Stimulated activated CD8-positive, alpha-beta memory T cell treated with anti-CD3 and anti-CD28 coated beads, Interleukin-7, amount 100 ng/mL, for 24 hours (primary cell): ENCODE measurements around the gene KTI12.
A peak's percentile ranks its signal among the peaks of the same experiment; 100 is the strongest.
"Not testable (repeated sequence)": the region's sequence is repeated elsewhere in the genome, so short reads cannot be mapped to it uniquely, and the experiment has no call there.

Experiments used
- DNase-seq: peaks from one replicate; pipeline ENCODE4 v3.0.0-alpha.2; 2020; ENCODE audit warnings: low read depth

Gene KTI12

GRCh38 chr1:52041551-52042185 lies 8.1 kb upstream of the KTI12 start:
- no peak for DNase-seq

DNA sequence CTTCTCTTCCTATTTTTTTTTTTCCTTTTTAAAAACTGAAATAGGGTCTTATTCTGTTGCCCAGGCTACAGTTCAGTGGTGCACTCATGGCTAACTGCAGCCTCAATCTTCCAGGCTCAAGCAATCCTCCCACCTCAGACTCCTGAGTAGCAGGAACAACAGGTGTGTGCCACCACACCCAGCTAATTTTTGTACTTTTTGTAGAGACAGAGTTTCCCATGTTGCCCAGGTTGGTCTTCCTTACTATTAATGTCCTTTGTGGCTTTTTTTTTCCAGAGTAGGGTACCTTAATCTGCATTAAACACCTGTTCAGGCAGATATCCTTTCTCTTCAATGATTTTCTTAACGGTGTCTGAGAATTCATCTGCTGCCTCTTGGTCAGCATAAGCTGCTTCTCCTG lies 4.3 kb upstream of the KTI12 start:
- no peak for DNase-seq

- DNase-seq: no peak
Observed at GRCh38 chr1:52037402-52037814, 3.8 kb upstream of the KTI12 start.

DNA sequence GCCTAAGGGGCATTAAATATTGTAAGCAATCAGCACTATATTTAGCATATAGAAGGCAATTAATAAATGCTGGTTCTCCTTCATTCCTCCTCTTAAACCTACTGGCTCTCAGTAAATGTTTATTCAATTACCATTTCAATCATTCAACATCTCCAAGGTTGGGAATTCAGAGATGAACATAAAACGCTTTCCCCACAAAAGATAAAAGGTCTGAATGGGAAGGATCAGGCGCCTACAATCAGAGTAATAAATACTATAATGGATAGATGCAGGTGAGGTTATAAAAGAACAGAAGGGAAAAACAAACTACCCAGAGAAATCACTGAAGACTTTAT lies 407 bp upstream of the KTI12 start:
- DNase-seq: no peak

DNA sequence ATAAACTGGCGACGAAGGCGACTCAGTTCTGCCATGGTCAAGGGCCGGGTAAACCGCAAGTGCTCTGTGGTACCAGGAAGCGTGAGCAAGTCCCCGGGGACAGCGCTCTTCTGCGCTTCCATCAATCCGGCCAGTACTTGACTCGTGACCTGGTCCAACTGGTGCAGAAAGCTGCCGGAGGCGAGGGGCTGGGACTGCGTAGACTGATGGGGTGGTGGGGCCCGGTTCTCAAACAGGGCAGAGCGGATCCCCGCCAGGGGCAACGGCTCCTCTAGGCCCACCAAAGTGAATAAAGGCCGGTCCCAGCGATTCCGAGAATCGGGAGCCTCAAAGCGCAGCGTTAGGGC lies 852 bp downstream of the KTI12 start:
- DNase-seq: no peak

DNA sequence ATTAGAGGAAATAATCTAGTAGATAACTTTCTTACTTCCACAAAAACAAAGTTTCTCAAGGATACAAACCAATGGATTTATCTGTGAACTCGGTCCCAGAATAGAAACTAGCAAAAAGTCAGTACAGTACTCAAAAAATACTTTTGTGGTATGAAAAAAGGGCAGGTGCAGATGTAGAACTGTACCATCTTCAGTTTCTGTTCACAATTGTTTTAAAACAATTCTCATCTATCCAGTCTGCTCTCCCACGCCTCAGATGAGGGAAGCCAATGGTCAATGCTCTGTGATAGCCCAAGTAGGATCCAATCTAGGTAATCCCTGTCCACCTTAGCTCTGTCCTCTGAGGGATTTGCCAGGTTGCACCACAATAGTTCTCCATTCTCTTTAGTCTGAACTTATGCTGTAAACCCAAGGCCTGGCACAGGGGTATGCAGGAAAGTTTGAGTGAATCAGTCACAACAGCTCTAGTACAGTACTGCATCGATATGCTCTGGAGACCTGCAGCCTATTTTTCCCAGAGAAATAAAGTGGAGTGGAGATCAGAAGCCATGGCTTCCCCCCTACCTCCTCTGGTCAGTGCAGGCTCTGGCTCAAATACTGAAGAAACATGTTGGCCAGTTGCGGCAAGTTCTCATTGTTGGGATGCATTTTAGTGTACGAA lies 1.4 kb downstream of the KTI12 start:
- DNase-seq: no peak

- not testable (repeated sequence) for DNase-seq
Observed at GRCh38 chr1:52028839-52029238, 4.8 kb downstream of the KTI12 start.

GRCh38 chr1:52028328-52028727 lies 5.3 kb downstream of the KTI12 start:
- no peak for DNase-seq

GRCh38 chr1:52026278-52026677 lies 7.3 kb downstream of the KTI12 start:
- no peak for DNase-seq

GRCh38 chr1:52022133-52022532 lies 11.5 kb downstream of the KTI12 start:
- no peak for DNase-seq

- DNase-seq: no peak
Observed at GRCh38 chr1:52008071-52008809, 25.4 kb downstream of the KTI12 start.

DNA sequence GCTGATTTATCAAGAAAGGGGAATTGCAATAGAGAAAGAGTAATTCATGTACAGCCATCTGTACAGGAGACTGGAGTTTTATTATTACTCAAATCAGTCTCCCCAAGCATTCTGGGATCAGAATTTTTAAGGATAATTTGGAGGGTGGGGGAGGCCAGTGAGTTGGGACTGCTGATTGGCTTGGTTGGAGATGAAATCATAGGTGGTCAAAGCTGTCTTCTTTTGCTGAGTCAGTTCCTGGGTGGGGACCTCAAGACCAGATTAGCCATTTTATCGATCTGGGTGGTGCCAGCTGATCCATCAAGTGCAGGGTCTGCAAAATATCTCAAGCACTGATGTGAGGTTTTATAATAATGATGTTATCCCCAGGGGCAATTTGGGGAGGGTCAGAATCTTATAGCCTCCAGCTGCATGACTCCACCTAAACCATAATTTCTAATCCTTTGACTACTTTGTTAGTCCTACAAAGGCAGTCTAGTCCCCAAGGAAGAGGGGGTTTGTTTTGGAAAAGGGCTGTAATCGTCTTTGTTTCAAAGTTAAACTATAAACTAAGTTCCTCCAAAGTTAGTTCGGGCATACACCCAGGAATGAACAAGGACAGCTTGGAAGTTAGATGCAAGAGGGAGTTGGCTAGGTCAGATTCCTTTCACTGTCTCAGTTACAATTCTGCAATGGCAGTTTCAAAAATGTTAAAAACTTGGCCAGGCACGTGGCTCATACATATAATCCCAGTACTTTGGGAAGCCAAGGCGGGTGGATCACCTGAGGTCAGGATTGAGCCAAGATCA lies 26.2 kb downstream of the KTI12 start:
- no peak for DNase-seq

- not testable (repeated sequence) for DNase-seq
Observed at GRCh38 chr1:52006081-52006553, 27.5 kb downstream of the KTI12 start.

DNA sequence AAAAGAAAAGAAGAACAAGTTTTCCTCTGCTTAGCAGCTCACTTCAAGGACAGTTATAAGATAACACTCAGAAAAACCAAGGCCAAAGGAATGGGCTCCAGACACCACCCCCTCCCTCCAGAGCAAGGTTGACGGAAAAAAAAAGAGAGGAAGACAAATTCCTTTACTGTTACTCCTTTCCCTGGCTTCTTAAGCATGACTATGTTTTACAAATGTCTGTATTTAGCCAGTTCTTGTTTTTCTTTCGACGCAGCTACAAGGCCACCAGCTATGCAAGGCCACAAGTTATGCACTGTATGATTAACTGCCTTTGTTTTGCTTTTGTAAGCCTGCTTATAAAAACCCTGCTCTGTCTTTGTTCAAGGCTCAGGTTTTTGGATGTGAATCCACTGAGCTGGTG lies 28.1 kb downstream of the KTI12 start:
- DNase-seq: not testable (repeated sequence)

GRCh38 chr1:52003877-52004276 lies 29.7 kb downstream of the KTI12 start:
- DNase-seq: no peak

DNA sequence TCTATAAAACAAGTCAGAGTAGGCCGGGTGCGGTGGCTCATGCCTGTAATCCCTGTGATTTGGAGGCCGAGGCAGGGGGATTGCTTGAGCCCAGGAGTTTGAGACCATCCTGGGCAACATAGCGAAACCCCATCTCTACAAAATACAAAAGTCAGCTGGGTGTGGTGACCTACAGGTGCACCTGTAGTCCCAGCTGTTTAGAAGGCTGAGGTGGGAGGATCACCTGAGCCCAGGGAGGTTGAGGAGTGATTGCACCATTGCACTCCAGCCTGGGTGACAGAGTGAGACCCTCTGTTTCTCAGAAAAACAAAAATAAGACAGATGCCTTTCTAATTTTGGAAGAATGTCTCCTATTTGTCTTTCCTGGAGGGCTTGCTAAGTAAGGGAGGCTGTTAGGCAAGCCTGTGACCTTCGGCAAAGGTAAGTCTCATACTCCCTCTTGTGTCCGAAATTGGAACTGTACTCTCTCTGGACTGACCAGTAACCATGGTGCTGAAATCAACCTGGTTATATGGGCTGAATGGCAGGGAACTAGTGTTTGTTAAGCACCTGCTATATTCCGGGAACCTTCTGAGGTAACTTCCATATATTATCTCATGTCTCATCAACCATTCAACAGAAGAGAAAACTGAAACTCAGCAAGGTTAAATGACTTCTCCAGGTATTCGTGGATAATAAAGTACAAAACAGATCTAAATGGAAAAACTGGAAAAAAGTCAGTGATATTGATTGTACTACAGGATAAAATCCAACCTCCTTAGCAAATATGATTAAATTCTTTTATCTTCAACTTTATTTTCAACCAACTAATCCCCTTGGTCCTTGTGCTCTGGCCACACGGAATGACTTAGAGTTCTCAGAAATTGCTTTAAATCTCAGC lies 31.3 kb downstream of the KTI12 start:
- DNase-seq: no peak

- no peak for DNase-seq
Observed at GRCh38 chr1:51998701-51999100, 34.9 kb downstream of the KTI12 start.

GRCh38 chr1:51997974-51998382 lies 35.6 kb downstream of the KTI12 start:
- DNase-seq: no peak

DNA sequence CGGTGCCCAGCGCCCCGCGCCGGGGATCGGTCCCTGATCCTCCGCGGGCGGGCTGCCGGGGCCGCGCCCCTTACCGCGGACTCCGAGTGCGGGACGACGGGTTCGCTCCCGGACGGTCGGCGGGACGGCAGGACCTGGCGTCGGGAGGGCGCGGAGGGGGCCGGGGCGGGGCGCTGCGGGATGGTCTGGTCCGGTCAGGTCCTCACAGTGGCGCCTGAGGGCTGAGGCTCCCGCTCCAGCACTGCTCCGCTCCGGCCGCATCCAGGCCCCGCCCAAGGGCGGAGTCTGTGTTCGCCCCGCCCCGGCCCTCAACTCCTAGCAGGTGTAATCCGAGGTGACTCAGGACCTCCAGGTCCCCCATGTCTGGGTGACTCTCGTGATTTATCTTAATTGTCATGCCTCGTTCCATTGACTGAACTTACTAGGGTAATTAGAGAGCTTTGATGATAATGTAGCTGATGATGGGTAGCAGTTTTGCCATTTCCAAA lies 43.1 kb downstream of the KTI12 start, which contains the start of gene RAB3B:
RAB3B (minus strand) TSS at position 223 of the 488 bp plus-strand sequence. CDS start 13,583 bp downstream, outside the sequence.
- peak; percentile 66 for DNase-seq

GRCh38 chr1:51989582-51990477 lies 43.8 kb downstream of the KTI12 start:
- no peak for DNase-seq
